Measurements from ENCODE around the gene PPM1A.
A peak's percentile ranks its signal among the peaks of the same experiment; 100 is the strongest.

PPM1A gene

DNA sequence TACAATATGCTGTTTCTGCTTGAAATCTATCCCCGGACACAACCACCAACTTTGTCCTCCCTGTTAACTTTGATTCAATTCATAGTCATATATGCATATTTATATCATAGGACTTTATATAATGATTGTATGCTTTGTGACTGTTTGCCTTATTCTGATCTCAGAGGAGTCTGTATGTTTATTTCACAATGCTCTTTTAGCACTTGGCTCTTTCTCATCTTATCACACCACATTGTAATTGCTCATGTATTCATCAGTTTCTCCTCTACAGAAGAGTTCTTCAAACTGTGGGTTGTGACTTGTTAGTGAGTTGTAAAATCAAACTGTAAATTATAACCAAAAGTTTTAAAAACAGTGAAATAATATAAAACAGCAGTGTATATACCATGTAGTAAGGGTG, 21.7 kb upstream of the PPM1A start:
- DNase-seq = no peak

DNA sequence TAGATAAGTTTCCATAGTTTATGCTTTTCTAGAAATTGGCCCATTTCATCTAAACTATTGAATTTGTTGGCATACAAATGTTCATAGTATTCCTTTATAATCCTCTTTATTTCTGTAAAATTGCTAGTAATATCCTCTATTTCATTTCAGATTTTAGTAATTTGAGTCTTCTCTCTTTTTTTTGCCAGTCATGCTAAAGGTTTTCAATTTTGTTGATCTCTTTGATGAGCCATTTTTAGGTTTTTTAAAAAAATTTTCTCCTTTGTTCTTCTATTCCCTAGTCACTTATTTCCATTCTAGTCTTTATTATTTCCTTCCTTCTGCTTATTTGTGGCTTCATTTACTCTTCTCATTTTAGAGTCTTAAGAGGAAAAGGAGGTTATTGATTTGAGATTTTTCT, 19.4 kb upstream of the PPM1A start:
- no peak for DNase-seq

DNA sequence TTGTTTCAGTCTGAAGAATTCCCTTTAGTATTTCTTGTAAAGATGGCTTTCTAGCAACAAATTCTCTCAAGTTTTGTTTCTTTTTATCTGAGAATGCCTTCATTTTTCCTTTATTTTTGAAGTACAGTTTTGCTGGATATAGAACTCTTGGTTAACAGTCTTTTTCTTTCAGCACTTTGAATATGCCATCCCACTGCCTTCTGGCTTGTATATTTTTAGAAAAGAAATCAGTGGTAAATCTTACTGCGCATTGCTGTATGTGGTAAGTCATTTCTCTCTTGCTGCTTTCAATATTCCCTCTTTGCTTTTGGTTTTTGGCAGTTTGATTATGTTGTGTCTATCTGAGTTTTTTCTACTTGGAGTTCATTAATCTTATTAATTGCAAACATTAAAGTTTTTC, 16.8 kb upstream of the PPM1A start:
- DNase-seq = no peak

DNA sequence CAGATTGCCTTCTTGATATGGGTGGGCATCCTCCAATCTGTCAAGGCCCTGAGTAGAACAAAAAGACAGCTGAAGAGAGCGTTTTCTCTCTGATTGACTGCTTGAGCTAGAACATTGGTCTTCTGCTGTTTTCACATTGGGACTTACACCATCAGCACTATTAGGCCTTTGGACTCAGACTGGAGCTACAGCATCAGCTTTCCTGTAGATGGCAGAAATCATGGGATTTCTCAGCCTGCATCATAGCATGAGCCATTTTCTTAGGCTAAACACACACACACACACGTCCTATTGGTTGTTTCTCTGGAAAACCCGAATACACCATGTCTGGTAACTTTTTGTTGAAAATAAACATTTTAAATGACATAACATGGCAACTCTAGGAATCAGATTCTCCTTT, 15.8 kb upstream of the PPM1A start:
- no peak for DNase-seq

DNA sequence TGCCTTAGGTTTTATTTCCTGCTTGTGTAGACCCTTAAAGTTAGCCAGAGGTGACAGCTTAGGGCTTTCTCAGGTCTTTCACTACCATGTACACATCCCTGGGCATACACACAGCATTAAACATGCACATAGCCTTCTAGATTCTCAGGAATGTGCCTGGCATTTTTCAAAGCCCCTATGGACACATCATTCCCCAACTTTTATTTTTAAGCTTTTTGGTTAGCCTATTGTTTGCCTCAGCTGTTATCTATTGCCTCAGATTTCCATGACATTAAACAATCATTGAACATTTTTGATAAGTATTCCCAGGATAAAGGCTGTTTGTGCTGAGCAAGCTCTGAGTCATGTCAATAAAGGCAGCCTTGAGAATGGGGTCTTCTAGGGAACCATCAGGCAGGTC, 15.1 kb upstream of the PPM1A start:
- DNase-seq = no peak

DNA sequence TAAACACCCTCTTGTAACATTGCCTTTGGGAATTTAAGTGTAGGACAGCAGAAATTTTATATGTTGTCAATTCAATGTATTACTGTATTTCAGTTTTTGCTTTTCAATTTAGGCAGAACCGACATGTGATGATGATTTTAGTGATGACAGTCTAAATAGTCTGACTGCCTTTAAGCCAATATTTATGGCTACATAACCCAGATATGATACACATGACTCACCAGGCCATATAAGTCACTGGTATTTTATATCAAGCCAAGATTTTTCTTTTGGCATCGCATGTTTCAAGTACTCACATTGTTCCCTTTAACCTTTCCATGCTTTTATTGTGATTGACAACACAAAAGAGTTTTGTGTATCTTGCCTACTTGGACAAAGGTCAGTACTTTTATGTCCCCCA, 13.6 kb upstream of the PPM1A start:
- no peak for DNase-seq

DNA sequence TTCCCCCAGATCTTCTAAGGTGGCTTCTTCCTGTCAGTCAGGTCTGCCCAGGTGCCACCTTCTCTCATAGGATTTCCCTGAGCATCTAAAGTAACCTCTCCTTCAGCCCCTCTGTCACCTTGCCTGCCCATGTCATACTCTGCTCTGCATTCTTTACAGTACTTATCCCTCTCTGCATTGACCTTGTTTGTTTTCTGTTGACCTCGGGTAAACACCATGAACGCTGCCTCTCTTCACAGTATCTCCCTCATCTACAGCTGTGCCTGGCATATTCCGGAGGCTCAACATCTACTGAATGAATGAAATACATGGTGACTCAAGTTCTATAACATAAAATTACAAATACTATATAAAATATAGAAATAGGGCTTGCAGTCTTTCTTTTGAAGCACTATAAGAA, 10.1 kb upstream of the PPM1A start:
- DNase-seq = no peak

DNA sequence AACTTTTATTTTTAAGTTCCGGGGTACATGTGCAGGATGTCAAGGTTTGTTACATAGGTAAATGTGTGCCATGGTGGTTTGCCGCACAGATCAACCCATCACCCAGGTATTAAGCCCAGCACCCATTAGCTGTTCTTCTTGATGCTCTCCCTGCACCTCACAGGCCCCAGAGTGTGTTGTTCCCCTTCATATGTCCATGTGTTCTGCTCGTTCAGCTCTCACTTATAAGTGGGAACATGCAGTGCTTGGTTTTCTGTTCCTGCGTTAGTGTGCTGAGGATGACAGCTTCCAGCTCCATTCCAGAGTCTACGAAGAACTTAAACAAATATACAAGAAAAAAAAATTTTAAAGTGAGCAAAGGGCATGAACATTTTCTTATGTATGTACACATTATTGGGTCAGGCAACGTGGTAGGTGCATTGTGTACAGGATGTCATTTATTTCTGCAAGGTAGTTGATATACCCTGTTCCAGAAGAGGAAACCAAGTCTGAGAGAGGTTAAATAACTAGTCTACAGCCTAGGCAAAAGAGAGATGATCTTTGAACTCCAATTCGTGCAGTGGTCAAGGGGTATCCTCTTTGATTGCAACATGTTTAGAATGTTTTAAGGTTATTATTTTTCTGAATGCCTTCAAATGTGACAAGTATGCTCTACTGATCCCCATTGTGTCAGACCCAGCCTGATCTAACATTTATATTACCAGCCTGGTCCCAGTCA, 8.7 kb upstream of the PPM1A start:
- no peak for DNase-seq

DNA sequence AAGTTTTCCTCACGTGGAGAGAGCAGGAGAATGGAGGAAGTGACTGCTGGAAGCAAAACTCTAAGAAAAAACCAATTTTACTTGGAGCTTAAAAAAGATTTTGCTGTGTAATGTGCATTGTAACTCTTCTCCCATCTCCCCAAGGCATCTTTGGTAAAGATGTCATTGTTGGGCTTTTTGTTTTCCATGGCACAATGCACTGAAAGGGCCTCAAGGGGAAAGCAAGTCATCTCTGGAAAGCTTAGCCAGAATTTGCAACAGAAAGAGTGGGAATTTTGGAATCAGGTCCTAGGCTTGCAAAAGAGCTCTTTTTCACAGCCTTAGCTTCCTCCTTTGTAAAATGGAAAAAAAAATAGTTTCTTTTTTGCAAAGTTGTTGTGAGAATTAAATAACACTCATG, 7.9 kb upstream of the PPM1A start:
- no peak for DNase-seq

DNA sequence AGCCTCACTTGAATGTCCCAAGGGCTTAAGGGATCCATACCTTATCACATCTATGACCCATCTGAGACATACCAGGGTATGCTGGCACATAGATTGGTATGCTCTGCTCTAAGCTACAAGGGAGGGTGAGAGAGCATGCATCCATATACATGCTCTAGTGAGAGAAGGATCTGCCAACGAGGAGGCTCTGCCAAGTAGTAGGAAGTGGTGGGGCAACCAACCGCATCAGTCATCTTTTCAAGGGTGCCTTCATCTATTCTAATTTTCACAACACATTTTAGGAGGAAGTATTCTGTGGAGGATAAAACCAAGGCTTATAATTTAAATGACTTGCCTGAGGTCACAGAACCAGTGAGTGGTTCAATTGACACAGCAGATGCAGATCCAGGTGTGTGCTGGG, 6.6 kb upstream of the PPM1A start:
- DNase-seq = no peak

DNA sequence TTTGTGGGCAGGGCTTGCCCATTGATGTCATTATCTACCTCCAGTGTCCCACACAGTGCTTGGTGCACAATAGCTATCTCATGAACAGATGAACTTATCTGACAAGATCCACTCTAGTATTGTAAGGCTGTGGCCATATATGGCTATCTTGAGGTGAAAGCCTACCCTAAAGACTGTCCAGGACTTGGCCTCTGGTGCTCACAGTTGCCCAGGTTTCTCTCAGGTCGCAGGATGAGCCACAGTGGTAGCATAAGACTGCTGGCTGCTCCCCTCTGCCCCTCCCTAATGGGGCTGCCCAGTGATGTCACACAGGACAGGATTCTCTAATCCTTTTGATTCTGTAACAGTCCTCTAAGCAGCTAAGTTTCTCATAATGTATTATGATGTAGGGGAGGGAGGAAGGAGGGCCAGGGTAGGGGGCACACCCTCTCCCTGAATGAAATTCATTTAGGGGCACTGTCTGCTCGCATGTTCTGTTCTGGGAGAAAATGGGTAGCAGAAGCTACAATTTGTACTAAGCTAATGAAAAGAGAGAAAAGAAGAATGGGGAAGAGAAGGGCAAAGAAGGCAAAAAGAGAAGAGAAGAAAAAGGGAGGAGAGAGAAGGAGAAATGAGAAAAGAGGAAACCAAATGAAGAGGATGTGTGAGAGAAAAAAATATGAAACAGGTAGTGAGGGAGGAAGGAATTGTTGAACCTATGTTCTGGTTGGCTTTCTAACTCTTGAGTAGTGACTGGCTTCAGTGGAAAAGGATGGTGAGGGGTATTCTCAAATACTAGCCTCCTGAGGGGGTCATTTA, 3.4 kb upstream of the PPM1A start:
- DNase-seq = no peak

DNA sequence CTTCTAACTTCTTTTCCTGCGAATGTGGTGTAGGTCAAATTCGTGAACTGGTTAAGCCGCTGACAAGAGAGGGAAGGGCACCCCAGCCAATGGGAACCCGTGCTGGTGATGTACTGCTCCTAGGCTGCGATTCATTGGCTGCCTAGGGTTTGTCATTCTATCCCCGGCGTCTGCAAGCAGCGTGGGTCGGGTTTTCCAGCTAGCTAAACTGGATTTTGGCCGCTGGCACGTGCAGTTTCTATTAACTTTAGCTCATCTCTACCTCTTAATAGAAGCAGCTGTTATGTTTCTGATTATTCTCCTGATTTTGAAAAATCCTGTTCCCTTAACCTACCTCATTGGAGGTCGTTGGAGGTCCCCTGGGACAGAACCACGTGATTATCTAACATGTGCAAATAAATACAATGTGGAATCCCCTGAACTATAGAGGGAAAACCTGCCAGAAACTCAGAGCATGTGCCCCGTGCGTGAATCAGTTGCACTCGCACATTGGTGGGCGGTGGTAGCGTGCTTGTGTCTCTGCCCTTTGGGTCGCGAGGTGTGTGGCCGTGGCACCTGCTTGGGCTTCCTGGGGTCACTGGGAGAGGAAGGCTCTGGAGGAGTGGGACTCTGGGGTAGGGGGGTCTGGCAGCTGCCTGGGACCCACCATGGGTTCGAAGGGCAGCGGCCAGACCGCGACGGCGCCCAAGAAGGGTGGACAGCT, 876 bp upstream of the PPM1A start:
- peak; percentile 84 for DNase-seq

DNA sequence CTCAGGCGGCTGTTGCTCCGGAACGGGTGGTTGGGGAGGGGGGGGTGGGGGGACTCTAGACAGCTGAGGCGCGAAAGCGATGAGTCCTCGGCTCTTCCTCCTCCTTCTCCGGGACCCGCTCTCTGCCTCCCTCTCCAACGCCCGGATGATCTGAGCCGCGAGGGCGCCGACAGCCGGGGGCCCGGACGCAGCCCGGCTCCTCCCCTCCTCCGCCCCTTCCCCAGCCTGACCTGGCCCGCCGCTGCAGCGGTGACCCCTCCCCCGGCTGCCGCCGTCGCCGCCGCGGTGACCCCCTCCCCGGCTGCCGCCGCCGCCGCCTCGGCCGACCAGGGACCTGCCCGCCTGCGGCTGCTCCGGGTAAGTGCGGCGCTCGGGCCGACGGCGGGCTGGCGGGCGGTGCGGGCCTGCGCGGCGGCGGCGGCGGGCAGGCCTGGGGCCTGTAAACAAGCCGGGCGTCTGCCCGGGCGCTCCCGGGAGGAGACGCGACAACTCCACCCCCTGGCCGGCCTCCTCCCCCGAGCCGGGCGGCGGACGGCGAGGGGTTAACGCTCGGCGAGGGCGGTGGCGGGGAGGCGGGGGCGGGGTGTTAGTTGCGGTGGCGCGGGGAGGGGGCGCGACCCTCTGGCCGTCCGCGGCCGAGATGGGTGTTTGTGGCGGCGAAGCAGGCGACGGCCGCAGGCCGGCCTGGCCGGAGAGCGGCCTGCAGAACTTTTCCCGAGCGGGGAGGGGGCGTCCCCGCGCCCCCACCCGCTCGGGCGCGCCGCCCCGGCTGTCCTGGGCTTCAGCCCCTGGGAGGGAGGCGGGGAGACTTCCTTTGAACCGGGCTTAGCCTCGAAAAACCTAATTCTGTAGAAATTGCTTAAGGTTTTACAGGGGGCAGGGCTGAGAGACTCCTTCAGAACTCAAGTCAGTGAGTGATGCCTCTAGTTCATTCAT, 568 bp downstream of the PPM1A start:
- DNase-seq = peak; percentile 79

DNA sequence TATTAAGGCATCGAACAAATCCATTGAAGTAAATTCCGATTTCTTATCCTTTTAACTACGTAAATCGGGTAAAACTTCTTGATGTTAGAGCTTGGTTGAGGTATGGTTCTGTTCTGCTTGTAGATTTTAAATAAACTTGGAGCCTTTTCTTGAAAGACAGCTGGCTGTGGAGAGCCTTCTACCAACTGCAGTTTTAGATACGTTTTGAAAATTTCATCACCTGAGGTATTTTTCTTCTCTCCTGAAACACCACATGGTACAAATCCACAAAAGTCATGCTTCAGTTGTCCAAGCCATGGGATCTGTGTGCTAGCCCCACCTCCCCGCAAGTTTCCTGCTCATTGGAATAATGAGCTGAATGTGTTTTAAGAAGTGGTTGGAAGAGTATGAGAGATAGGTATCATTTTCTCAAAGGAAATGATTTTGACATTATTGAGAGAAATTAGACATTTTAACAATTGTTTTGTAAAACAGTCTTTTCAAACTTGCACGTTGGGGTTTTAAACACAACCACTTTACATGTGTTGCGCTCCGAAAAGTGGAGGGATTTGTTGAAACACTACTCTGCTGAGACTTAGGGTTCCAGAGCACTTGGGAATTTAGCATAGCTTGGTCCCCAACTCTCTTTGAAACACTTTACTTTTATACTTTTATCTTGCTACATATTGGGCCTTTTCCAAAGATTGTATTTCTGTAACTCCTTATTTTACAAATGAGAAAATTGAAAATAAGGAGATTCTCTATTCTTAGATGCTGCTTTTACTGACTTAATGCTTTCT, 1.4 kb downstream of the PPM1A start:
- no peak for DNase-seq

DNA sequence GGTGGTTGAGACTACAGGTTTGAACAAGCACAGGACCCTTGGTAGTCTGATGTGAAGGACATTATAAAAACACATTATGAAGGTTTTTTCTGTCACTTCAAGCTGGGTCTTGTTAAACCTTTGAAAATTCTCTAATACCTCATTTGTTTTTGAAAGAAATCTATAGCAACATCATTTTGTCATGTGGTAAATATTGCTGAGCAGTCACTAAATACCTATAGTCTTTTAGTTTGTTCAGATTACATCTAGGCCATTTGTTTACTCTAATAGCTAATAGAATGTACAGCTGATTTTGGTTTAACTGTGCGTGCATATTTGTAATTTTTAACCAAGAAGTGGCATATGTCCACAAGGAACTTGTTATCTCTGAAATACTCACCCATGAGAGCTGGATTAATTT, 2.9 kb downstream of the PPM1A start:
- DNase-seq = no peak

DNA sequence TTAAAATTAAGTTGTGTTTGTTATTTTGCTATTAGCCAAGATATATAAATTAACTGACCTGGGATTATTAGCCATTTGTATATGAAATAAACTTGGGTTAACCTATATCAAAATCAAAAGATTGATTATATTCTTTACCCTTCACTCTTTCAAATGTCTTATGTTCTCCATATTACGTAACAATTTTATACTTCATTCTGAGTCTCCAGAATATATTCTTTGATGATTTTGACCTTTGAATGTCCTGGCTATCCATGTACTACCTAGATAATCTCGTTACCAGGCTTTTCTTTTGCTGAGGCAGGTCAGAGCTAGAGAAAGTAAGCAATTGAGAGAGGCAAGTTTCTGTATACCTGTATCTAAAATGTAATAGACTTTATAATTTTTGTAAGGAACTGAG, 3.6 kb downstream of the PPM1A start:
- DNase-seq = no peak

DNA sequence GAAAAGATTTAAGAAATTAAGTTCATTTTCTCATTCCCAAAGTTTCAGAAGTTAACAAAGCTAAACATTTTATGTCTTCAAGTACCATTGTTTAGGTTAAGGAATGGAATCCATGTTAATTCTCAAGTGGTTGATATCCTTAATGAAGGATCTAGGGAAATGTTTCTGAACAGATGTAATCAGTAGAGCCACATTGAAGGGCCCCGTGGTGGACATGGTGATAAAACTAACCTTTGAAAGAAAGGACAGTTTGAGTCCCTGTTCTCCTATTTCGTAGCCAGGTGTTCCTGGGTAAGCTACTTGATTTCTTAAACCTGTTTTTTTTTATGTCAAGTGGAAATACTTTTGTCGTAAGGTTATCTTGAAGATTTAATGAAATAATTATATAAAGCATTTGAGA, 4.6 kb downstream of the PPM1A start:
- DNase-seq = no peak

DNA sequence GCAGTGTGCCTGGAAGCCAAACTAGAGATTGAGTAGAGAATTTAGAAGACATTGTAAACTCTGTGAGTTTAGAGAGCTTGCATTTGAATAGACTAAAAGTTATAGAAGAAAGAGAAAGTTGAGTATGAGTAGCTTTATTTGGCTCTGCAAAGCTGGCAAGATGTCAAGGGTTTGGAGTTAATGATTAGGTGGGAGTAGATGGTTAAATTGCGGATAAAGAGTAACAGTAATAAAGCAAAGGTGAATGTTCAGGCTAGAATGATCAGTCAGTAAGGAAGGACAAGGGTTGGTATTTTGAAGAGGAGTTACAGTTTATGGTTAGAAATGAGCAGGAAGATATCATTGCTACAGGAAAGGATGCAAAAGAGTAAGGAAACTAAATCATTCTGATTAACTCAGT, 5.2 kb downstream of the PPM1A start:
- DNase-seq = no peak

DNA sequence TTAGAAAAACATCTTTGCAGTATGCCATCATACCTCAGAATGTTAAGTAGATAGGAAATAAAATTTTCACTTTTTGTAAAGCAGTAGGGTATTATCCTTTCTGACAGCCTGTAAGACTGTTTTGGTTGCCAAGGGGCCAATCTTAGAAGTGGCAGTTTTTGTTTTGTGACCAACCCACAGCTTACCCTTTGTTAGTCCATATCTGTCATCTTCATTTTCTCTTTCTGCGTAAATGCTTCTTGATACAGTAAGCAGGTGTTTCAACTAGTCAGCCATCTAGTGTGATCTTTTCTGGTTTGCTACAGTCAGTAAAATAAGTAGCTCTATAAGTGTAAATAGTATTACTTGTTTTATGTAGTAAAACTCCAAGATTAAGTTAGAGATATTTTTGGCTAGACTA, 8.8 kb downstream of the PPM1A start:
- no peak for DNase-seq

DNA sequence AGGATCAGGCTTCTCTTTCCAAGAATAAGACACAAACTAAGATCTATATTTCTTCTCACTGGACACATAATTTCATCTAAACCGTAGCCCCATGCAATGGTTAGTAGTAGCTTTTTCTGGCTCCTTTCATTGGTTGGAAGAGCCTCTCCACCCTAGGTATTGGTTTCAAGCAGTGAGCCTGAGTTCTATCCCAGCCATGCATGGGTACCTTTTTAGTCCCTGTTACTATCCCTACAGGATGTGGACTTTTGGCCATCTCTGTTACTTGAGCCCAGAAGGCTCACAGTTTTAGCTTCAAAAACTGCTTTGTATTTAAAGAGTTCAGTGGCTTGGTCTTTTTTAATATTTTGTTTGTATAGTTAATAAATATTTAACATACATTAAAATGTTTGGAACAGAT, 16.1 kb downstream of the PPM1A start:
- no peak for DNase-seq

DNA sequence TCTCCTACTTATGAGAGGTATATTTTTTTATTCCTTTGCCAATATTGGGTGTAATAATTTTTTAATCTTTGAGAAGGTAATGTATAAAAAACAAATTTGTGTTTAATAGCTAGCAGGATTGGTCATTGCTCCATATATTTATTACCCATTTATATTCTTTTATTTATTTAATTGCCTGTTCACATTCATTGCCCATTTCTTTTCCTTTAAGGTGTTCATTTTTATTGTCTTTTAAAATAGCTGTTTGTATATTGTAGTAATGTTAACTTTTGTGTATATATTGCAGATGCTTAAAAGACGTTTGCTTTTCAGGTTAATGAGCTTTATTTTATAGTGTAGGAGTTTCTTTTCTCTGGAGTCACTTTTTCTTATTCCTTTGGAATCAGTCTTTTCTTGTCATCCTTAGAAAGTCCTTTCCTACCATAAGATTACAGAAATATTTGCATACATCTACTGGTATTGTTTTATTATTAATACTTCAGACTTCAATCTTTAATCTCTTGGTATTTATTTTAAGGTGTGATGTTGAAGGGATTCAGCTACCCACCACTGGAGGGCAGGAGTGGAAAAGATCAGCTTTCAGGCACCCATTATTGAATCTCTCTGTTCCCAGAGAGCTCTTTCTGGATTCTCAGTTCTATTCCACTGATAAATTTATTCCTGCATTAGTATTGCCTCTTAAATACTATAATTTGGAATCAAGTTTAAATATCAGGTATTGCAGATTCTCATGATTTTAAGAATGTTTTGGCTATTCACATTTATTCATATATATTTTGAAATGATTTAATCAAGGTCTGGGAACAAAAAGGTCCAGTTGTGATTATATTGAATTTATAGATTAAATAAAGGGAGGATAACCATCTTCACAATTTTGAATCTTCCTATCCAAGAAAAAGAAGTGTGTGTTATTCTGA, 17.3 kb downstream of the PPM1A start:
- DNase-seq = peak; percentile 36

Measured in CD4-positive, alpha-beta T cell treated with Interleukin-17A for 4 hours (primary cell).